Loucy (cell line): Measurements from ENCODE around the gene SMIM30.

Experiments
- CTCF ChIP-seq: fragments of 200-600 bp; sonication (generic); conservative IDR thresholded peaks from 2 replicates; pipeline ENCODE4 v1.5.1; 2014; ENCODE audit warnings: mild to moderate bottlenecking, antibody characterized with exemption, low read length
- EZH2phosphoT487 ChIP-seq: fragments of 200-600 bp; IDR thresholded peaks from 2 replicates; pipeline ENCODE4 v1.6.1; 2018; ENCODE audit warnings: antibody characterized with exemption, mild to moderate bottlenecking, moderate library complexity, borderline replicate concordance

- TF ChIP-seq CTCF (no peak), EZH2phosphoT487 (no peak)
Observed at GRCh38 chr7:113141803-113142202, 23.4 kb upstream of the SMIM30 start.
